ENCODE measurements around the gene PSMD6.

PSMD6 gene

DNA sequence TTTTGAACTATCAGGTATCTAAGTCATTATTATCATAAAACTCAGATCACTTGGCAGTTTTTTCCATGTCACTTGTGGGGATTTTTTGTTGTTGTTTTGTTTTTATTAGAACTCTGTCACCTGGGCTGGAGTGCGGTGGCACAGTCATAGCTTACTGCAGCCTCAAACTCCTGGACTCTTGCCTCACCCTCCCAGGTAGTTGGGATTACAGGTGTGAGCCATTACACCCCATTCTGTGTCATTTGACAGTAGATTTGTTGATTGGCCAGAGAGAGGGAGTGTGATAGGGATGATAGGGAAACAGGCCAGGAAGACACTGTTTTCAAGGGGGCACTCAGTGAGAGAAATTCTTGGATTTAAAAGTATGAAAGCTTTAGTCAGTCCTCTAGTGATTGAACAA lies 56.4 kb downstream of the PSMD6 start:
- DNase-seq (ENCODE audit: low spot score): no peak
- TF ChIP-seq, protein P1, sequence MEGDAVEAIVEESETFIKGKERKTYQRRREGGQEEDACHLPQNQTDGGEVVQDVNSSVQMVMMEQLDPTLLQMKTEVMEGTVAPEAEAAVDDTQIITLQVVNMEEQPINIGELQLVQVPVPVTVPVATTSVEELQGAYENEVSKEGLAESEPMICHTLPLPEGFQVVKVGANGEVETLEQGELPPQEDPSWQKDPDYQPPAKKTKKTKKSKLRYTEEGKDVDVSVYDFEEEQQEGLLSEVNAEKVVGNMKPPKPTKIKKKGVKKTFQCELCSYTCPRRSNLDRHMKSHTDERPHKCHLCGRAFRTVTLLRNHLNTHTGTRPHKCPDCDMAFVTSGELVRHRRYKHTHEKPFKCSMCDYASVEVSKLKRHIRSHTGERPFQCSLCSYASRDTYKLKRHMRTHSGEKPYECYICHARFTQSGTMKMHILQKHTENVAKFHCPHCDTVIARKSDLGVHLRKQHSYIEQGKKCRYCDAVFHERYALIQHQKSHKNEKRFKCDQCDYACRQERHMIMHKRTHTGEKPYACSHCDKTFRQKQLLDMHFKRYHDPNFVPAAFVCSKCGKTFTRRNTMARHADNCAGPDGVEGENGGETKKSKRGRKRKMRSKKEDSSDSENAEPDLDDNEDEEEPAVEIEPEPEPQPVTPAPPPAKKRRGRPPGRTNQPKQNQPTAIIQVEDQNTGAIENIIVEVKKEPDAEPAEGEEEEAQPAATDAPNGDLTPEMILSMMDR (IDR thresholded peaks at IDR 0.05; ENCODE audit: extremely low read depth, missing control alignments): no peak

DNA sequence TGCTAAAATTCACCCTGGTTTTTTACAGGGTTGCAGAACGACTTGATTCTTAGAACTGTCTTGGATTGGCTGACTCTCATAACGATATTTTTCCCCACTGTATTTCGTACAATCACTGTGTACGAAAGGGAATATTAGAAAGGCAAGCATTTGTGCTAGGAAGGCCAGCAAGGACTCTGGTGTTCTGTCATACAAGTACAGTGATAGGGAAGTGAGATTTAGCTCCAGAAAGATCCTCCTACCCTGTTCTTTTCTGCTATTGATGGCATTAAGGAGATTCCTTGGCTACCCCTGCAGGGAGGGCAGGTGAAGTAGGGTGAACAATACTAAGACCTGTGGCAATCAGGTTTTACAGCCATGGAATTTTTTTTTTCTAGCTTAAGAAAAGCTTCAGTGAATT lies 57.3 kb downstream of the PSMD6 start:
- TF ChIP-seq, protein P1 (IDR thresholded peaks at IDR 0.05; ENCODE audit: extremely low read depth, missing control alignments): no peak
- DNase-seq (ENCODE audit: low spot score): no peak

DNA sequence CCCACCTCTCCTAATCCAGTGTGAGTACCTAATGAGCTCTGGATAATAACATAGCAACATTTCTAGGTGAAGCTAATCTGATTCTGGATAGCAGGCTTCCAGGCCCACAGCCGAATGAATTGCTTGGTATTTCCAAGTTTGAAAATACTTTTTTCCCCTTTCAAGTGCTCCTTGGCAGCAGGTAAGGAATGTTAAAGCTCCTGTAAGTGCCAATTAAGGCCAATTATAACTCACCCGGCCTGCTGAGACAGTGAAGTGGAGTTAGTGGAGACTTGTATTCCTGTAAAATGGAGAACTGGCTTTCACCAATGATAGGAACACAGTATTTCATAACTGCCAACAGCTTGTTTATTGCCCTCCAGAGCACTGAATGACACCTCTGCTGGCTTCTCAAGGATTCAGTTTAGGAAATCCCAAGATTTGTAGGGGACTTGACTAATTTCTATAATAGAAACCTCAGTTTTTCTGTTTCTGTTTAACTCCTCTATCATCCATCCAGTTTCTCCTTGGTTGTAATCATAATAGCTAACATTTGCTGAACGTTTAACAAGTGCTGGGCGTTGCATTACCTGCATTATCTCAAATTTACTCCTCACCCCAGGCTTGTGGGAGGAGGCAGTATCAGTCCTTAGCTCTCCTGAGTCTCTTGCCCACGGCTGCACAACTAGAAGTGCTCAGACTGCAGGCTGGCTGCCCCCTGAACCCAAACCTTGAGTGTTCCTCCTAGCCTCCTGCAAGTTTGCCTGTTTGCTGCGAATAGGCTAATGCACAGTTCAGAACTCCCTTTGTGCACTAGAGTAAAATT lies 58.4 kb downstream of the PSMD6 start:
- DNase-seq (ENCODE audit: low spot score): no peak

DNA sequence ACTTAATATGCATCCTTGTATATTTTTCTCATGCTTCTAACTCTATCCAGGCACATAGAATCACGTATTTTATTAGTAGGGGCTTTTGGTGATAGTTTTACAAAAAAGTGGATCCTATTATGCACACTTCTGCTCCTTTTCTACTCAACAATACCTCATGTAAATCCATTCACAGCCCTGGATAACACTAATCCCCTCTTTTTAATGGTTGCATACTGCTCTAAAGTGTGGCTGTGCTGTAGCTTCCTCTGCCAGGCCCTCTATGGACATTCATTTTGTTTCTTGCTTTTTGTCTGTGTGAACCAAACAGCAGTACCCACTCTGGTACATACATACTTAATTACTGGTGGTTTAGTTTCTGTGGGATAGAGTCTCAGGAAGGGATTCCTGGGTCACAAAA lies 59.8 kb downstream of the PSMD6 start:
- no peak for DNase-seq (ENCODE audit: low spot score)

More for the DNA sequence above, 58.4 kb downstream of the PSMD6 start:
- TF ChIP-seq, protein P1 (IDR thresholded peaks at IDR 0.05; ENCODE audit: extremely low read depth, missing control alignments): no peak

DNA sequence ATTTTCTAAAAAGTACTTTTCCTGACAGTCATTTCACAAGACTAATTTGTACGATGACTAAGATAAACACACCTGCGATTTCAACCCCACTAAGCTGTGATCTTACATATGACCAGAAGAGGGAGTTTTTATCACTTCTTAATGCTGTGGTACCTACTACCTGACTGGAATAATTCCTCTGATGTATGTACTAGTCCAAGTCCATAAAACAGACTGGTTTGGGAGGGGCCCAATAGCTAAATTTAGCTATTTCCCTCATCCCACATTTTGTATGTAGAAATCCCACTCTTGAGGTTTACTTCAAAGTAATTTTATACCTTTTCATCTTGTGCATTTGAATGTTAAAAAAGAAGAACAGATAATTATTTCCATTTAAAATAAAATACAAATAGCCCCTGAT lies 61.4 kb downstream of the PSMD6 start:
- TF ChIP-seq, protein P1 (IDR thresholded peaks at IDR 0.05; ENCODE audit: extremely low read depth, missing control alignments): peak; percentile 25
- peak; percentile 41 for DNase-seq (ENCODE audit: low spot score)

More for the DNA sequence above, 59.8 kb downstream of the PSMD6 start:
- TF ChIP-seq, protein P1 (IDR thresholded peaks at IDR 0.05; ENCODE audit: extremely low read depth, missing control alignments): no peak

Data from GM20000 (cell line).